NCI-H2029 (cell line): ENCODE measurements around the gene GSK3B.
"Not testable (repeated sequence)": the region's sequence is repeated elsewhere in the genome, so short reads cannot be mapped to it uniquely, and the experiment has no call there.

Source experiments
- DNase-seq: peaks from one replicate; lab custom pipeline; 2025; lab: John Stamatoyannopoulos, UW

GSK3B gene

DNA sequence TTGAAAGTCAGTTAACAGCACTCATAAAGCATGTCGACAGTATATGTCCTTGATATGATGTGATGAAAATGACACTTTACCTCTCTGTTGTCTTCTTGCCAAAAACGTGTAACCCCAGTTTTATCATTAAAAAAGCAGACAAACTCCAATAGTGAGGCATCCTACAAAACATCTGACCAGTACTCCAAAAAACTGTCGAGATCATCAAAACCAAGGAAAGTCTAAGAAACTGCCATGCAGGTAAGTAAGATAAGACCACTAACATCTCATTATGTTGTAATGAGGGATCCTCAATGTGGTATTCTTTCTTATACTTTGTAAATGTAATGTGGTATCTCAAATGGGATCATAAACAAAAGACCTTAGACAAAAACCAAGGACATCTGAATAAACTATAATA lies 160.0 kb downstream of the GSK3B start:
- no peak for DNase-seq

DNA sequence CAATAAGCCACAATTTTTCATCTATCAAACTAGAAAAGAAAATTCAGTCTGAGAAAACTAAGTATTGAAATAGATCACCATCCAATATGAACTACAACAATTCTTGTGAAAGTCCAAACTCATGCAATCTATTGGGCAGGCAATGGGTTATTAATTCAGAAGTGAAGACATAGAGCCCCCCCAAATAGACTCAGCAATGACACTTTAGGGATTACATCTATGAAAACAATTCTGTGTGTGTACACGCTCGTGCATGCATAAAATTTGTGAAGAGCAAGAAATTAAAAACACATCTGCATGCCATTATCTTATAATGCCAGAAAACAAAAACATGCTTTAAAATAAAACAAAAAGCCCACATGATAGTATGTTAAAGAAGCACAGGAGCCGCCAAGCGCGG lies 161.0 kb downstream of the GSK3B start:
- DNase-seq = no peak

DNA sequence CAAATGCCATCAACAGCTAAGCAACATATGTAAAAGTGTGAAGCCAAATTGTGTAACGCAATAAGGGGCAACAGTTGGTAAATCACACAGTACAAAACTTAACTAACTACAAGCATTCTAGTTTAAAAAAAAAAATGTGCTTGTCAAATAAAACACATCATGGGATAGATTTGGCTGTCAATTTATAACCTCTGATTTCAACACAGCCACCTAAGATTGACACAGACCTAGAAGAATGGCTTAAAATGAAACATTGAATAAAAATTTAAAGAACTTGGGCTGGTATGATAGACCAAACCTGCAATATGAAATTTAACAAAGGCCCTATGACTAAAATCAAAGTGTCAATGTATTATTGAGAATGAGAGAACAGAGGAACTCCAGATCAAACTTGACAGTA lies 164.0 kb downstream of the GSK3B start:
- no peak for DNase-seq

- no peak for DNase-seq
Measured at GRCh38 chr3:119927190-119927589, 167.1 kb downstream of the GSK3B start.

GRCh38 chr3:119924111-119925094 lies 169.8 kb downstream of the GSK3B start:
- DNase-seq = no peak

- DNase-seq = no peak
Measured at GRCh38 chr3:119918992-119919933, 175.0 kb downstream of the GSK3B start.

GRCh38 chr3:119913021-119913420 lies 181.2 kb downstream of the GSK3B start:
- DNase-seq = no peak

GRCh38 chr3:119912220-119912619 lies 182.0 kb downstream of the GSK3B start:
- DNase-seq = no peak

- no peak for DNase-seq
Measured at GRCh38 chr3:119911748-119912147, 182.5 kb downstream of the GSK3B start.

DNA sequence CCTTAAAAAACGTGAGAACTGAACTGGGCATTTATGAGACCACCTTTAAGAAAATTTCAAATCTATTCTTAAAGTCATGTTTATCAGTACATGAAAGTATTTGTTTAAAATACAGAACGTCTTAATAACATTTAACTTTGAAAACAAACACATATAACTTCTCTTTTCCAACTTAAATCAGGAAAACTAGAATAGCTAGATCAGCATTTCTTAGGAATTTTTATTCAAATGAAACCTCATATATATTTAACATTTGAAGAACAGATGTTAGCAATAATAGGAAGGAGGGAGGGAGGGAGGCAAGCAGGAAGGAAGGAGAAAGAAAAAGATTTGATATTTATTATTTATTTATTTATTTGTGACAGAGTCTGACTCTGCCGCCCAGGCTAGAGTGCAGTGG lies 192.2 kb downstream of the GSK3B start:
- no peak for DNase-seq

- DNase-seq = no peak
Measured at GRCh38 chr3:119901148-119901547, 193.1 kb downstream of the GSK3B start.

DNA sequence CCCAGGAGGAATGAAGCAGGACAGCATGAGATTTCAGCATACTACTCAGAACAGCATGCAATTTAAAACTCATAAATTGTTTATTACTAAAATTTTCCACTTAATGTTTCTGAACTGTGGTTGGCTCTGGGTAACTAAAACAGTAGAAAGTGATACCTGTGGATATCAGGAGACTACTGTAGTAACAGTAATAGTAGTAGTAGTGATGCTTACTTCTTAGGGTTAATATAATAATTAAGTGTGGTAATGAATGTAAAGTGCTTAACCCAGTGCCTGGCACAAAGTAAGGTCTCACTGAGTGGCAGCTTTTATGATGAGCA lies 195.1 kb downstream of the GSK3B start:
- no peak for DNase-seq

- DNase-seq = no peak
Measured at GRCh38 chr3:119898478-119899191, 195.6 kb downstream of the GSK3B start.

DNA sequence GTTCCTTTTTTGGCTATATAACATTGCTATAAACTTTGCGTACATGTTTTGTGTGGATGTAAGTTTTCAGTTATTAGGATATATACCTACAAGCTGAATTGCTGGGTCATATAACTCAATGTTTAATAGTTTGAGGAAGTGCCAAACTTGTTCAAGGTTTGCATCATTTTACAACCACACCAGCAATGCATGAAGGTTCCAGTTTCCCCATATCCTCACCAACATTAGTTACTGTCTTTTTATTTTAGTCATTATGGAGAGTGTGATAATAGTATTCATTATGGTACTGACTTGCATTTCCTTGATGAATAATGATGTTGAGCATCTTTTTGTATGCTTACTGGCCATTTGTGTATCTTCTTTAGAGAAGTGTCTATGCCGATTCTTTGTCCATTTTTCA lies 200.1 kb downstream of the GSK3B start:
- DNase-seq = no peak

DNA sequence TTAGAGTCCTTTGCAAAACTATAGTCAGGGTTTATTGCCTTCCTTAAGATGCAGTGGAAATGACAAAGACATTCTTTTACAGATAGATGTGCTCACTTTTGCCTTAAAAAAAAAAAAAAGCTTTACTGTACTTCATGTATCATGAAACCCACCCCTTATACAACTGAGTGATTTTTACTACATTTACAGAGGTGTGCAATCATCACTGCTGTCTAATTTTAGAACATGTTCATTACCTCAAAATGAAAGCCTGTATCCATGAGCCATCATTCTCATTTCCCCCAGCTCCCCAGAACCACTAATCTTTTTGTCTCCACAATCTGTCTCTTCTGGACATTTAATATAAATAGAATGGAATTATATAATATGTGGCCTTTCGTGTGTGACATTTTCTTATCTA lies 200.5 kb downstream of the GSK3B start:
- no peak for DNase-seq

DNA sequence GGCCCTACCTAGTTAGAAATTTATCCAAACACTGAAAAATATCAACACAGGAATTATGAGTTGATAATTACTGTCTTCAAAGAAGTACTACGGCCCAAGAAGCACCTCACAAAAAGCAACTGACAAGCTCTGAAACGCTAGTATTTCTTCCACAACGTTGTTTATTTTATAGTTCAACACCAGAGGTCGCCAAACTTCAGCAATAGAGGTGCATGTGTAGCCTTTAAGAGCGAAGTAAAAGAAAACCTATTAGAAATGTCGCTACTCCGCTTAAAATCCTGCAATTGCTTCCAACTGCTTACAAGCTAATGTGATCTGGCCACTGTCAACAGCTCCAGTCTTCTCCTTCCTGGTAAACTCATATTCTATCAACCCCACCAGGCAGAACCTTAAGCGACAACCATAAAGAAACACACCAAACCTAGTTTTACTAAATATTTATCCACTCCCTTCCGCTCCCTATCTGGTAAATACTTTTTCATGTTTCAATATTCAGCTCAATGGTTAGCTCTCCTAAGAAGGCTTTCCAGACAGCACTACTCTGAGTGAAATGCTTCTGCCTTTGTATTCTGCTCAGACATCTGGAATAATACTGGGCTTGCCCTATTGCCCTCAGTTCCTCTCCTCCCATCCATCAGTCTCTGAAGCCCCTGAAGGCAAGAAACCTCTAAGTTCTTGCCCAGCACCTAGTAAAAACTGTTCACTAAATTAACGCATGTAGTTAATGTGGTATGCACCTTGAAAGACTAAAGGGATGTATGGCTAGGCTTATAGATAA lies 202.1 kb downstream of the GSK3B start:
- DNase-seq = peak; percentile 41

GRCh38 chr3:119888681-119889080 lies 205.6 kb downstream of the GSK3B start:
- DNase-seq = not testable (repeated sequence)

DNA sequence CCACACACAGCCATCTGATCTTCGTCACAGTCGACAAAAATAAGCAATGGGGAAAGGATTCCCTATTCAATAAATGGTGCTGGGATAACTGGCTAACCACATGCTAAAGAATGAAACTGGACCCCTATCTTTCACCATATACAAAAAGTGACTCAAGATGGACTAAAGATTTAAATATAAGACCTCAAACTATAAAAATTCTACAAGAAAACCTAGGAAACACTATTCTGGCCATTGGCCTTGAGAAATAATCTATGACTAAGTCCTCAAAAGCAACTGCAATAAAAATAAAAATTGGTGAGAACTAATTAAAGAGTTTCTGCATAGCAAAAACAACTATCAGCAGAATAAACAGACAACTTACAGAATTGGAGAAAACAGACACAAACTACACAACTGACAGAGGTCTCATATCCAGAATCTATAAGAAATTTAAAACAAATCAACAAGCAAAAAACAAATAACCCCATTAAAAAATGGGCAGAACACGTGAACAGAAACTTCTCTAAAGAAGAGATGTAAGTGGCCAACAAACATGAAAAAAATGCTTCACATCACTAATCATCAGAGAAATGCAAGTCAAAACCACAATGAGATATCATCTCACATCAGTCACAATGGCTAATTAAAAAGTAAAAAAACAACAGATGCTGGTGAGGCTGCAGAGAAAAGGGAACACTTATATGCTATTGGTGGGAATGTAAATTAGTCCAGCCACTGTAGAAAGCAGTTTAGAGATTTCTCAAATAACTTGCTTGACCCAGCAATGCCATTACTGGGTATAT lies 208.3 kb downstream of the GSK3B start:
- no peak for DNase-seq

DNA sequence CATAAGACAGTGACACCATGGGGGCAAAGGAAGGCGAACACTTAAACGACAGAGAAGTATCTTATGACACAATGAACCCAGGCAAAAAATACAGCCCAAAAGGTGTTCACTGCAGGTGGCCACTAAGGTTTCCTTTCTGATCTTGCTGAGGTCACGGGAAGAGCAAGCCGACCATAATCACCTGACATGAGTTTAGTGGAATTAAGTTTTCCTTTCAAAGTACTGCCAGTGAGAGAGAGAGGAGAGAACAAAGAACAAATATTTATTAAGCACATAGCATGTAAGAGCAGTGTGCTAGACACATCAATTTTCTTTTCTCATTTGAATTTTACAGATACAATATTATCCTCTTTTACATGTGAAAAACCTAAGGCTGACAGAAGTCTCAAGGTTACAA lies 210.1 kb downstream of the GSK3B start:
- no peak for DNase-seq

DNA sequence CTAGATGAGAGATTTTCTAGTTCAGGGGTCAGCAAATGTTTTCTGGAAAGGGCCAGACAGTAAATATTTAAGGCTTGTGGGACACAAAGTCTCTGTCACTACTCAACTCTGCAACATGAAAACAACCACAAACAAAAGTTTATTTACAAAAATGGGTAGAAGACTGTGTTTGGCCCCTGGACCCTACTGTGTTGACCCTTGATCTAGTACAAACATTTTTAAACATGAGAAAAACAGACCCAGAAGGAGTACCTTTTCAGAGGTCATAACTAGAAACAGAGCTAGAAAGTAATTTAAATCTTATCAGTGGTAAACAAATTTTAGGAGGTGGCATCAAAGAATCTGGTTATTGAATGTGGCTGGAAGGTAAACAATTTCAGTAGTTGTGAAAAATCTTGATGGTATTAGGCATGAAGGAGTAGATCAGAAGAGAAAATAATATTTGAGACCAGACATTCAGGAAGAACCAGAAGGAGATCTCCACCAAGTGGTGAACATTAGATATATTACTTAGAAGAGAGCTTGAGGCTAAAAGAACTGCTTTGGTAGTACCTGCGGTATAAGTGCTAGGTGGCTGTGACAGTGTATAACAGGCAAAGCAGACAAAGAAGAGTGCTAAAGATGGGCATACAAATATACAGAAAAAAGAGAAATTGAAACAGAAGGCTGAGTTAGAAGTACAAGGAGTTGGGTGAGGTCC lies 210.6 kb downstream of the GSK3B start:
- DNase-seq = no peak
